HG03066 (cell line): Measurements from ENCODE around the gene C6orf15.
"Not testable (repeated sequence)": the region's sequence is repeated elsewhere in the genome, so short reads cannot be mapped to it uniquely, and the experiment has no call there.

Experiments
- ATAC-seq: cut with Tn5 transposase; IDR thresholded peaks from one replicate; pipeline ENCODE4 v1.9.1; 2021; ENCODE audit warnings: low read depth; ENCODE audit not compliant: unreplicated experiment

C6orf15 gene

GRCh38 chr6:31074401-31074800, 38.0 kb downstream of the C6orf15 start:
- ATAC-seq, result no peak

GRCh38 chr6:31070711-31071197, 41.6 kb downstream of the C6orf15 start:
- no peak for ATAC-seq

GRCh38 chr6:31068669-31069340, 43.6 kb downstream of the C6orf15 start:
- no peak for ATAC-seq

- not testable (repeated sequence) for ATAC-seq
Measured at GRCh38 chr6:31067891-31068668, 44.3 kb downstream of the C6orf15 start.

- not testable (repeated sequence) for ATAC-seq
Measured at GRCh38 chr6:31067028-31067427, 45.3 kb downstream of the C6orf15 start.

GRCh38 chr6:31065556-31065955, 46.8 kb downstream of the C6orf15 start:
- no peak for ATAC-seq

GRCh38 chr6:31063906-31064435, 48.4 kb downstream of the C6orf15 start:
- no peak for ATAC-seq
